ENCODE measurements around the gene LYZL2. TPM values are rescaled to one million over a fixed set of nuclear protein-coding genes. Genes with fewer than 3 reads are reported as not detected.
"Not testable (repeated sequence)": the region's sequence is repeated elsewhere in the genome, so short reads cannot be mapped to it uniquely, and the experiment has no call there.

Gene LYZL2
- total RNA-seq, 1 experiment from 2014 or later: not detected

DNA sequence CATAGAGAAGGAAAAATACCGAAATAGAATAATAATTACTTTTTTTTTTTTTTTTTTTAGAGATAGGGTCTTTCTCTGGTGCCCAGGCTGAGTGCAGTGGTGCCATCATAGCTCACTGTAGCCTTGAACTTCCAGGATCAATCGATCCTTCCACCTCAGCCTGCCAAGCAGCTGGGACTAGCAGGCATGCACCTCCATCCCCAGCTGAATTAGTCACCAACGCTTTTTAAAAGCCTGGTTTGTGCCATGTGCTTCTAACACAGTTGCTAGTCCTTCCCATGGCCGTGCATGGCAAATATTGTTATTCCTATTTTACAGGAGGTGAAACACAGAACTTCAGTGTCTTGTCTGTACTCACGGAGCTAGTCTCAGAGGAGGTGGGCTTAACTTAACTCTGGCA lies 23.2 kb downstream of the LYZL2 start:
- no peaks in the 10 kb centered on the region for H3K27me3 ChIP-seq (ENCODE audit: insufficient read depth, low read length)
- CTCF ChIA-PET: interaction anchor here (1.0 to 1.6 kb wide), 2 partner anchors 15 to 247 kb away, joined by 3 to 6 read pairs; no protein-coding TSS in a partner anchor
- H3K4me3 ChIP-seq (replicated peaks in 1 of 2; ENCODE audit: low read depth in 1 of 2, low read length in 2 of 2): no peak overlapping the region
- no peaks in the 10 kb centered on the region for H3K9me3 ChIP-seq (ENCODE audit: control insufficient read depth in 1 of 2, insufficient read depth in 1 of 2, low read depth in 1 of 2, low read length in 2 of 2)
- H3K36me3 ChIP-seq (ENCODE audit: control insufficient read depth in 1 of 2, insufficient read depth in 2 of 2, low read length in 2 of 2): no peaks in the 10 kb centered on the region
- no peak overlapping the region for H3K9ac ChIP-seq (ENCODE audit: low read length)
- no peak overlapping the region for H2AFZ ChIP-seq (ENCODE audit: low read depth, low read length, poor library complexity, severe bottlenecking)
- no peak for DNase-seq (ENCODE audit: low read depth, low spot score)
- H3K9me2 ChIP-seq (ENCODE audit: insufficient read depth): no peaks in the 10 kb centered on the region
- intact Hi-C loops (cut with micrococcal nuclease): no loop called here
- BruUV-seq (replicated peaks): no TSS peak
- H4K20me1 ChIP-seq (ENCODE audit: insufficient read depth): no peaks in the 10 kb centered on the region
- RAD21 ChIA-PET (ENCODE audit: low non-redundant PET in 1 of 2, low total read pairs in 2 of 2, uncharacterized antibody in 2 of 2, unreplicated experiment in 2 of 2): no interaction called here
- no peaks in the 10 kb centered on the region for H3K4me1 ChIP-seq (ENCODE audit: control insufficient read depth in 1 of 2, insufficient read depth in 2 of 2, low read length in 2 of 2)
- TF ChIP-seq CBX3 (IDR thresholded peaks at IDR 0.05; ENCODE audit: low read depth) (no peak), CTCF (IDR thresholded peaks at IDR 0.05 in 2 of 3, conservative IDR thresholded peaks at IDR 0.05 in 1 of 3; ENCODE audit: borderline replicate concordance in 1 of 3, insufficient read depth in 1 of 3, low read depth in 2 of 3, low read length in 2 of 3) (no peak), RAD21 (IDR thresholded peaks at IDR 0.05; ENCODE audit: low read depth) (no peak), EZH2 (IDR thresholded peaks at IDR 0.05) (no peak), YY1 (IDR thresholded peaks at IDR 0.05; ENCODE audit: extremely low read depth, insufficient replicate concordance, low read depth, low read length) (no peak), ELF1 (IDR thresholded peaks at IDR 0.05; ENCODE audit: borderline replicate concordance, low read depth) (no peak)
- TF ChIP-seq, protein P1, sequence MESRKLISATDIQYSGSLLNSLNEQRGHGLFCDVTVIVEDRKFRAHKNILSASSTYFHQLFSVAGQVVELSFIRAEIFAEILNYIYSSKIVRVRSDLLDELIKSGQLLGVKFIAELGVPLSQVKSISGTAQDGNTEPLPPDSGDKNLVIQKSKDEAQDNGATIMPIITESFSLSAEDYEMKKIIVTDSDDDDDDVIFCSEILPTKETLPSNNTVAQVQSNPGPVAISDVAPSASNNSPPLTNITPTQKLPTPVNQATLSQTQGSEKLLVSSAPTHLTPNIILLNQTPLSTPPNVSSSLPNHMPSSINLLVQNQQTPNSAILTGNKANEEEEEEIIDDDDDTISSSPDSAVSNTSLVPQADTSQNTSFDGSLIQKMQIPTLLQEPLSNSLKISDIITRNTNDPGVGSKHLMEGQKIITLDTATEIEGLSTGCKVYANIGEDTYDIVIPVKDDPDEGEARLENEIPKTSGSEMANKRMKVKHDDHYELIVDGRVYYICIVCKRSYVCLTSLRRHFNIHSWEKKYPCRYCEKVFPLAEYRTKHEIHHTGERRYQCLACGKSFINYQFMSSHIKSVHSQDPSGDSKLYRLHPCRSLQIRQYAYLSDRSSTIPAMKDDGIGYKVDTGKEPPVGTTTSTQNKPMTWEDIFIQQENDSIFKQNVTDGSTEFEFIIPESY (IDR thresholded peaks at IDR 0.05; ENCODE audit: extremely low read depth, insufficient replicate concordance, low read length): no peak
- H3K79me2 ChIP-seq (ENCODE audit: insufficient read depth, low read length): no peaks in the 10 kb centered on the region
- H3K27ac ChIP-seq (ENCODE audit: low read depth, low read length): no peak overlapping the region
- no peak for ATAC-seq
- POLR2A ChIA-PET: no interaction called here
- H3K4me2 ChIP-seq (ENCODE audit: low read length): no peak overlapping the region

DNA sequence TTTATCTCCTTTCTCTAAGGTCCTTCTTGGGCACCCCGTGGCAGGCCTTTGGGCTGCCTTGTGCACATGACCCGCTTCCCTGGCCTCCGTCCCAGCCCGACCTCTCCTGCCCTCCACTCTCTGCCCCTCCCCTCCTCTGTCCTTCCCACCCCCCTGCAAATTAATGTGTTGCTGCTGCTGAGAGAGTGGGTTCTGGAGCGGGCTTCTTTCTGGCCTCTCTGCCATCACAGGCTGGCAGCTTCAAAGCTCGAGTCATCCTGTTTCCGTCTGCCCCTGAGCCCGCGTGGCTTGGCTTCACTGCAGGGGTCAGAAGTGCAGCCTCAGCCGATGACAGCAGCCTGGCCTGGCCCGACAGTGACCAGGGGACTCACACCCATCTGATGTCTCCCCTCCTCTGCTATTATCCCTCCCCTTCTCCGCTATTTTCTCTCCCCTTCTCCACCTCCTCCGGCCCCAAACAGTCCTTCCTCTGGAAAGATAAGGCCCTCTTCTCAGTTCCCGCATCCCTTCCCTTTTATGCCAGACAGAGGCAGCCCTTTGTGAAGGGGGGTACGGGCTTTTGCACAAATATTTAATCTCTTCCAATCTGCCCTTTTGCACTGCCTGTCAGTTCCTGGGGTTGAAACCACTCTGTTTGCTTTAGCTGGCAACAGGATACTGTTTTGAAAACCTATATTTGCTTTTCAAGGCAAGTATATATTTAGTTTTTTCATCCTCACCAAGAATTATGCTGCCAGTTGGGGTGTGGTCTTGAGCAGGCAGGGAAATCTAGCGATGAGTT lies 24.0 kb downstream of the LYZL2 start:
- H3K9ac ChIP-seq (ENCODE audit: low read length); H3K9me2 ChIP-seq (ENCODE audit: insufficient read depth); H3K79me2 ChIP-seq (ENCODE audit: insufficient read depth, low read length); H3K36me3 ChIP-seq (ENCODE audit: control insufficient read depth in 1 of 2, insufficient read depth in 2 of 2, low read length in 2 of 2); intact Hi-C loops (cut with micrococcal nuclease); DNase-seq (ENCODE audit: low read depth, low spot score); ATAC-seq; POLR2A ChIA-PET; H3K4me2 ChIP-seq (ENCODE audit: low read length); H3K27me3 ChIP-seq (ENCODE audit: insufficient read depth, low read length); H3K27ac ChIP-seq (ENCODE audit: low read depth, low read length); RAD21 ChIA-PET (ENCODE audit: low non-redundant PET in 1 of 2, low total read pairs in 2 of 2, uncharacterized antibody in 2 of 2, unreplicated experiment in 2 of 2); H4K20me1 ChIP-seq (ENCODE audit: insufficient read depth); H3K9me3 ChIP-seq (ENCODE audit: control insufficient read depth in 1 of 2, insufficient read depth in 1 of 2, low read depth in 1 of 2, low read length in 2 of 2); H3K4me1 ChIP-seq (ENCODE audit: control insufficient read depth in 1 of 2, insufficient read depth in 2 of 2, low read length in 2 of 2); H3K4me3 ChIP-seq (replicated peaks in 1 of 2; ENCODE audit: low read depth in 1 of 2, low read length in 2 of 2); H2AFZ ChIP-seq (ENCODE audit: low read depth, low read length, poor library complexity, severe bottlenecking); BruUV-seq (replicated peaks): not testable (repeated sequence)
- CTCF ChIA-PET: interaction anchor here (0.7 to 1.6 kb wide), 4 partner anchors 14 to 246 kb away, joined by 3 to 6 read pairs (median 3); no protein-coding TSS in a partner anchor
